ENCODE data around the gene EIF3B.
"Not testable (repeated sequence)": the region's sequence is repeated elsewhere in the genome, so short reads cannot be mapped to it uniquely, and the experiment has no call there.

The EIF3B gene

DNA sequence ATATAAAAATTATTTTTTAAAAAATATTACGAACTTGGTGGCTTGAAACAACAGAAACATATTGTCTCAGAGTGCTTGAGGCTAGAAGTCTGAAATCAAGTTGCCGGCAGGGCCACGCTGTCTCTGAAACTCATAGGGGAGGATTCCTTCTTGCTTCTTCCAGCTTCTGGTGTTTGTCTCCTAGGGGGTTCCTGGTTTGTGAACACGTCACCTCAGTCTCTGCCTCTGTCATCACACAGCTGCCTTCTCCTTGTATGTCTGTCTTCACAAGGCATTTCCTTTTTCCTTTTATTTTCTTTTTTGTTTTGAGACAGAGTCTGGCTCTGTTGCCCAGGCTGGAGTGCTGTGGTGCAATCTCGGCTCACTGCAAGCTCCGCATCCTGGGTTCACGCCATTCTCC lies 27.7 kb upstream of the EIF3B start:
- DNase-seq (ENCODE audit: low spot score), result no peak
- H3K27ac ChIP-seq, result no peak overlapping the region
- TF ChIP-seq, protein P1, sequence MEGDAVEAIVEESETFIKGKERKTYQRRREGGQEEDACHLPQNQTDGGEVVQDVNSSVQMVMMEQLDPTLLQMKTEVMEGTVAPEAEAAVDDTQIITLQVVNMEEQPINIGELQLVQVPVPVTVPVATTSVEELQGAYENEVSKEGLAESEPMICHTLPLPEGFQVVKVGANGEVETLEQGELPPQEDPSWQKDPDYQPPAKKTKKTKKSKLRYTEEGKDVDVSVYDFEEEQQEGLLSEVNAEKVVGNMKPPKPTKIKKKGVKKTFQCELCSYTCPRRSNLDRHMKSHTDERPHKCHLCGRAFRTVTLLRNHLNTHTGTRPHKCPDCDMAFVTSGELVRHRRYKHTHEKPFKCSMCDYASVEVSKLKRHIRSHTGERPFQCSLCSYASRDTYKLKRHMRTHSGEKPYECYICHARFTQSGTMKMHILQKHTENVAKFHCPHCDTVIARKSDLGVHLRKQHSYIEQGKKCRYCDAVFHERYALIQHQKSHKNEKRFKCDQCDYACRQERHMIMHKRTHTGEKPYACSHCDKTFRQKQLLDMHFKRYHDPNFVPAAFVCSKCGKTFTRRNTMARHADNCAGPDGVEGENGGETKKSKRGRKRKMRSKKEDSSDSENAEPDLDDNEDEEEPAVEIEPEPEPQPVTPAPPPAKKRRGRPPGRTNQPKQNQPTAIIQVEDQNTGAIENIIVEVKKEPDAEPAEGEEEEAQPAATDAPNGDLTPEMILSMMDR (IDR thresholded peaks at IDR 0.05), result no peak
- H3K4me3 ChIP-seq, result no peak overlapping the region

DNA sequence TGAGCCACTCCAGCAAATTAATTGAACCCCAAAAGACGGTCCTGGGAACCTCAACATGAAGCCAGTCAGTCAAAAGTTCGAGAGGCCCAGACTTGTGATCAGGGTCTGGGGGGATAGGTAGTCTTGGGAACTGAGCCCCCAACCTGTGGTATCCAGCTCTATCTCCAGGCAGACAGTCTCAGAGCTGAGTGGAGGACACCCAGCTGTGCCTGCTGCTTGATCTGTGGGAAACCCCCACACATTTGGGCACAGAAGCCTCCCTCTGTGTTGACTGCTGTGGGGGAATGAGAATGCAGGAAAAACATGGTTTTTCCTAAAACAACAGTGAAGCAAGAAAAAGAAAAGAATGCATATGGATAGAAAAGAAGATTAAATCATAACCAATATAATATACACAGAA lies 24.1 kb upstream of the EIF3B start:
- H3K4me3 ChIP-seq, result no peak overlapping the region
- DNase-seq (ENCODE audit: low spot score), result no peak
- no peak overlapping the region for H3K27ac ChIP-seq
- TF ChIP-seq, protein P1 (IDR thresholded peaks at IDR 0.05), result no peak

DNA sequence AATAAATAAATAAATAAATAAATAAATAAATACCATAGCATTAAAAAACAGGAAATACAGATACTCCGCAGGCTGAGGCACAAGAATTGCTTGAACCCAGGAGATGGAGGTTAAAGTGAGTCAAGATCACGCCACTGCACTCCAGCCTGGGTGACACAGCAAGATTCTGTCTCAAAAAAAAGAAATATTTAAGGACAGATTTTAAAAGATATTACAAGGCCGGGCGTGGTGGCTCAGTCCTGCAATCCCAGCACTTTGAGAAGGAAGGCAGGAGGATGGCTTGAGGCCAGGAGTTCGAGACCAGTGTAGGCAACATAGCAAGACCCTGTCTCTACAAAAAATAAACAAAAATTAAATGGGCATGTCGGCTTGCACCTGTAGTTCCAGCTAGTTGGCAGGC lies 22.9 kb upstream of the EIF3B start:
- Histone ChIP-seq H3K4me3 (no peak overlapping the region), H3K27ac (no peak overlapping the region)
- TF ChIP-seq, protein P1 (IDR thresholded peaks at IDR 0.05), result no peak
- DNase-seq (ENCODE audit: low spot score), result no peak

DNA sequence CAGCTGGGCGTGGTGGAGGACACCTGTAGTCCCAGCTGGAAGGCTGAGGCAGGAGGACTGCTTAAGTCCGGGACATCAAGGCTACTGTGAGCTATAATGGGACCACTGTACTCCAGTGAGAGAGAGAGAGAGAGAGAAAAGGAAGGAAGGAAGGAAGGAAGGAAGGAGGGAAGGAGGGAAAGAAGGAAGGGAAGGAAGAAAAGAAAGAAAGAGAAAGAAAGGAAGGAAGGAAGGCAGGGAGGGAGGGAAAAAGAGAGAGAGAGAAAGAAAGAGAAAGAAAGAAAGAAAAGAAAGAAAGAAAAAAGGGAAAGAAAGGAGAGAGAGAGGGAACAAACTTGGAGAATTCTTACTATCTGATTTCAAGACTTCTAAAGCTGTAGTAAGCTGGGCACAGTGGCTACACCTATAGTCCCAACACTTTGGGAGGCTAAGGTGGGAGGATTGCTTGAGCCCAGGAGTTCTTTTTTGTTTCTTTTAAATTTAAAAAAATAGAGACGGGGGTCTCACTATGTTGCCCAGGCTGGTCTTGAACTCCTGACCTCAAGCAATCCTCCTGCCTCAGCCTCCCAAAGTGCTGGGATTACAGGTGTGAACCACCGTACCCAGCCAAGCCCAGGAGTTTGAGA lies 21.9 kb upstream of the EIF3B start:
- not testable (repeated sequence) for DNase-seq (ENCODE audit: low spot score); H3K27ac ChIP-seq

DNA sequence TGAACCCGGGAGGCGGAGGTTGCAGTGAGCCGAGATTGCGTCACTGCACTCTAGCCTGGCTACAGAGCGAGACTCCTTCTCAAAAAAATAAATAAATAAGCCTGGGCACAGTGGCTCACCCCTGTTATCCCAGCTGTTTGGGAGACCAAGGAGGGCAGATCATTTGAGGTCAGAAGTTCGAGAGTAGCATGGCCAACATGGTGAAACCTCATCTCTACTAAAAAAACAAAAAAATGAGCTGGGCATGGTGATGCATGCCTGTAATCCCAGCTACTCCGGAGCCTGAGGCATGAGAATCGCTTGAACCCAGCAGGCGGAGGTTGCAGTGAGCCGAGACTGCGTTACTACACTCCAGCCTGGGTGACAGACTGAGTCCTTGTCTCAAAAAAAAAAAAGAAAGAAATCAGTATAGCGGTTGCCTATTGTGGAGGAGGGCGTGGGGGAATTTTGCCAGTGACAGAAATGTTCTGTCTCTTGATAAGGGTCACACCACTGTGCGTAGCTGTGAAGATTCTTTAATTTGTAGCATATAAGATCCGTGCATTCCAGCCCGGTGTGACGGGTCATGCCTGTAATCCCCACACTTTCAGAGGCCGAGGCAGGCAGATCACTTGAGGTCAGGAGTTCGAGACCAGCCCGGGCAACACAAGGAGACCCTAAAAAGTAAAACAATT lies 17.9 kb upstream of the EIF3B start:
- TF ChIP-seq, protein P1 (IDR thresholded peaks at IDR 0.05), result no peak
- Histone ChIP-seq H3K4me3 (no peak overlapping the region), H3K27ac (no peak overlapping the region)
- no peak for DNase-seq (ENCODE audit: low spot score)

More for the DNA sequence above, 21.9 kb upstream of the EIF3B start:
- H3K4me3 ChIP-seq, result not testable (repeated sequence)

DNA sequence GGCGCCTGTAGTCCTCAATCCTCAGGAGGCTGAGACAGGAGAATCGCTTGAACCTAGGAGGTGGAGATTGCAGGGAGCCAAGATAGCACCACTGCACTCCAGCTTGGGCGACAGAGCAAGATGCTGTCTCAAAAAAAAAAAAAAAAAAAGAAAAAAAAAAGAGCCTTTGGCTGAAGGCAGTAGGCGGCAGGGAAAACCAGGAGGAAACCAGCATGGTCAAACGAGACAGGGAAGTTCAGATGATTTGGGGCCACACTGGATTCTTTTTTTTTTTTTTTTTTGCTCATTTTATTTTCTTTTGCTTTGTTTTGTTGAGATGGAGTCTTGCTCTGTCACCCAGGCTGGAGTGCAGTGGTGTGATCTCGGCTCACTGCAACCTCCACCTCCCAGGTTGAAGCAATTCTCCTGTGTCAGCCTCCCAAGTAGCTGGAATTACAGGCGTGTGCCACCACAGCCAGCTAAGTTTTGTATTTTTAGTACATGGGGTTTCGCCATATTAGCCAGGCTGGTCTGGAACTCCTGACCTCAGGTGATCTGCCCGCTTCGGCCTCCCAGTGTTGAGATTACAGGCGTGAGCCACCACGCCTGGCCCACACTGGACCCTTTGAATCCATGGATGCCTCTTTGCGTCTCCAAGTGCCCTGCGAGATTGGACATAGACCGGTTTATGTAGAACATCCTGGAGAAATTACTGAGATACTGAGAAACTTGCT lies 7.1 kb upstream of the EIF3B start:
- not testable (repeated sequence) for H3K27ac ChIP-seq; DNase-seq (ENCODE audit: low spot score)
- H3K4me3 ChIP-seq, result peak overlapping the region; percentile 15

DNA sequence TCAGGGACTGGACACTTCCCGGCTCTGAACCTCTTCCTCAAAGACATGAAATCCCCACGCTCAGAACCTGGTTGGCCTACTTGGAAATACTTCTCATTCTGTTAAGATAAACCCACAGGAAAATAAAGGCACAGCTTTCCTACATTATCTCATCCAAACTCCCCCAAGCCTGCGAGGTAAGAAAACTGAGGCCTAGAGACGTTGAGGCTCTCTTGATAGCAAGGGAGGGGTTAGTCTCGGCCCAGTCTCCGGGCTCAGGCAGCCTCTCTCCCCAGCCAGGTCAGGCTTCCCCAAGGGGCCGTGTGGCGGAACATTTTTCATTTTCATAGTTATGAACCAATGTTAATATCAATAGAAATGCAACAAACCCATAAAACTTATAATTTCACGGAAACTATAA lies 4.6 kb upstream of the EIF3B start:
- H3K4me3 ChIP-seq, result no peak overlapping the region
- DNase-seq (ENCODE audit: low spot score), result no peak
- no peak overlapping the region for H3K27ac ChIP-seq
- TF ChIP-seq, protein P1 (IDR thresholded peaks at IDR 0.05), result no peak

DNA sequence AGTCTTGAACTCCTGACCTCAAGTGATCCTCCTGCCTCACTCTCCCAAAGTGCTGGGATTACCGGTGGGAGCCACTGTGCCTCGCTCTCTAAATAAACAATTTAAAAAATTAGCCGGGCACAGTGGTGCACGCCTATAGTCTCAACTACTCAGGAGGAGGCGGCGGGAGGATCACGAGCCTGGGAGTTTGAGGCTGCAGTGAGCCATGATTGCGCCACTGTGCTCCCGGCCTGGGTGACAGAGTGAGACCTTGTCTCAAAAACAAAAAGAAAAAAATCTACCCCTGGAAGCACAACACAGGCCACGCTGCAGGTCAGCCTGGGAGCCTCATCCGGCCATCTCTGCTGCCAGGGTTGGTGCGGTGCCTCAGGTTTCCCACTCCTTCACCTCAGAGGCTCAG lies 3.8 kb upstream of the EIF3B start:
- Histone ChIP-seq H3K4me3 (no peak overlapping the region), H3K27ac (no peak overlapping the region)
- no peak for DNase-seq (ENCODE audit: low spot score)
- TF ChIP-seq, protein P1 (IDR thresholded peaks at IDR 0.05), result no peak

Measured in coronary artery (tissue), 2 donors.